Measurements from ENCODE around the gene CD300A. TPM values are rescaled to one million over a fixed set of nuclear protein-coding genes. Genes with fewer than 3 reads are reported as not detected.
A peak's percentile ranks its signal among the peaks of the same experiment; 100 is the strongest.

Gene CD300A
- 2.0 and 2.4 TPM in 2 replicates for total RNA-seq
- total RNA-seq (2013), result 4.5 TPM
- 2.9 and 5.7 TPM in 2 replicates for polyA plus RNA-seq
- polyA minus RNA-seq, result 4.4 and 6.3 TPM in 2 replicates

DNA sequence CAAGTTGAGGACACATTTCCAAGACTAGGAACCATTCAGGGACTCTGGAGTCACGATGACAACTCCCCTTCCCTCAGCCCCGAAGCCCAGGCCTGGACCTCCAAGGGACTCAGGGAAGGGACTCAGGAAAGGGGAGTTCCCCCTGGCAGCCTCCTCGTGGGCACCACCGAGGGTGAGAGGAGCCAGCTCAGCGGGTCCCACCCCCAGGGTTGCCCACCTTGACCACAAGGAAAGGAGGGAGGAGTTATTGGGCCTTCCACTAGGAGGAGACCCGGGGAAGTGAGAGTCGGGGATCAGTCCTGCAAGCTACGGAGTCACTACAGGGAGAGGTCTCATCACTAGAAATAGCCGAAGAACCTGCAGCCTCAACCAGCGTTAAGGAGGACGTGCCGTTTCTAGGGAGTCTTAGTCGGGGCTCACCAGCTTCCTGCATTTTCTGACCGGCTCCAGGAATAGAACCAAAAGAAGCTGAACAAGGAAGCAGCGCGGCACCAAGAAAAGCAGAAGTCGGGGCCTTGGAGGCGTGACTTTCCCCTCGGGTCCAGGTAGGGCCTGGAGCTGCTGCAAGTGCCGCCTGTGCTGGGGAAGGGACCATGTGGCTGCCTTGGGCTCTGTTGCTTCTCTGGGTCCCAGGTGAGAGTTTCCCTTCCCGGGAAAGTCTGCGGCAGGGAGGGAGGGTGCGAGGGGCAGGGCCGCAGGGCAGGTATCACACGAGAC, at the start of gene CD300A:
TSS of gene CD300A (plus strand) at position 524 of the 717 bp plus-strand sequence. CDS start at position 594, 70 bp downstream.
- Mint-ChIP-seq H3K4me1 (peaks cover 22% of the 10 kb centered on the region), H3K4me3 (no peak within 1 kb of the TSS), H3K9me3 (ENCODE audit: insufficient read depth) (no peaks in the 10 kb centered on the region), H3K27ac (peak within 1 kb of the TSS; percentile 59), H3K27me3 (peaks cover 13% of the 10 kb centered on the region)
- ATAC-seq (ENCODE audit: low read depth) (peak; percentile 58), DNase-seq (peak; percentile 72)
- TF ChIP-seq EZH2 (IDR thresholded peaks at IDR 0.05; ENCODE audit: borderline replicate concordance, insufficient read depth, low read depth, low read length, poor library complexity, severe bottlenecking), result no peak
- TF ChIP-seq, protein P1, sequence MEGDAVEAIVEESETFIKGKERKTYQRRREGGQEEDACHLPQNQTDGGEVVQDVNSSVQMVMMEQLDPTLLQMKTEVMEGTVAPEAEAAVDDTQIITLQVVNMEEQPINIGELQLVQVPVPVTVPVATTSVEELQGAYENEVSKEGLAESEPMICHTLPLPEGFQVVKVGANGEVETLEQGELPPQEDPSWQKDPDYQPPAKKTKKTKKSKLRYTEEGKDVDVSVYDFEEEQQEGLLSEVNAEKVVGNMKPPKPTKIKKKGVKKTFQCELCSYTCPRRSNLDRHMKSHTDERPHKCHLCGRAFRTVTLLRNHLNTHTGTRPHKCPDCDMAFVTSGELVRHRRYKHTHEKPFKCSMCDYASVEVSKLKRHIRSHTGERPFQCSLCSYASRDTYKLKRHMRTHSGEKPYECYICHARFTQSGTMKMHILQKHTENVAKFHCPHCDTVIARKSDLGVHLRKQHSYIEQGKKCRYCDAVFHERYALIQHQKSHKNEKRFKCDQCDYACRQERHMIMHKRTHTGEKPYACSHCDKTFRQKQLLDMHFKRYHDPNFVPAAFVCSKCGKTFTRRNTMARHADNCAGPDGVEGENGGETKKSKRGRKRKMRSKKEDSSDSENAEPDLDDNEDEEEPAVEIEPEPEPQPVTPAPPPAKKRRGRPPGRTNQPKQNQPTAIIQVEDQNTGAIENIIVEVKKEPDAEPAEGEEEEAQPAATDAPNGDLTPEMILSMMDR (IDR thresholded peaks at IDR 0.05), result no peak
- no peaks in the 10 kb centered on the region for H3K9me3 ChIP-seq (ENCODE audit: control extremely low read depth in 1 of 3, control insufficient read depth in 2 of 3, insufficient read depth in 1 of 3, low read length in 2 of 3)
- intact Hi-C loops (cut with micrococcal nuclease), result no loop called here
- POLR2A ChIA-PET, result no interaction called here
- H3K27ac ChIP-seq (ENCODE audit: low read length in 2 of 2), result peak within 1 kb of the TSS in 1 of 2 donors; percentile 10
- no peaks in the 10 kb centered on the region for H3K27me3 ChIP-seq (replicated peaks in 1 of 4; ENCODE audit: control extremely low read depth in 1 of 4, control insufficient read depth in 3 of 4, insufficient read depth in 4 of 4, low read length in 3 of 4)
- H3K79me2 ChIP-seq (ENCODE audit: control insufficient read depth, insufficient read depth, low read length), result no peaks in the 10 kb centered on the region
- peak within 1 kb of the TSS; percentile 75 for H3K9ac ChIP-seq (ENCODE audit: low read length)
- H3K36me3 ChIP-seq (replicated peaks in 1 of 2; ENCODE audit: control extremely low read depth in 1 of 2, control insufficient read depth in 1 of 2, extremely low read depth in 1 of 2, insufficient read depth in 2 of 2, low read length in 1 of 2), result no peaks in the 10 kb centered on the region
- H3K4me2 ChIP-seq (replicated peaks; ENCODE audit: low read depth, low read length, poor library complexity, severe bottlenecking), result peak within 1 kb of the TSS; percentile 97
- peak within 1 kb of the TSS; percentile 89 for H2AFZ ChIP-seq (ENCODE audit: insufficient read depth, low read depth, low read length, poor library complexity, severe bottlenecking)
- H3K4me3 ChIP-seq (ENCODE audit: control extremely low read depth in 1 of 5, extremely low read depth in 1 of 5, insufficient read depth in 1 of 5, low read depth in 2 of 5, low read length in 4 of 5), result peak within 1 kb of the TSS; percentile 46 to 78 (median 71)
- CTCF ChIA-PET, result interaction anchor here (1.1 to 1.3 kb wide), 2 partner anchors 9 to 66 kb away, joined by 4 to 8 read pairs; partner anchors contain the start of gene CD300LB
- H4K20me1 ChIP-seq (ENCODE audit: control insufficient read depth, insufficient read depth, low read length, poor library complexity, severe bottlenecking), result no peaks in the 10 kb centered on the region
- WGBS (ENCODE audit: insufficient coverage), result 5% methylated on average over 24 of the region's 25 CpGs
- H3K4me1 ChIP-seq (ENCODE audit: control insufficient read depth in 2 of 2, insufficient read depth in 2 of 2, low read length in 2 of 2), result peaks cover 32 to 40% of the 10 kb centered on the region in 2 donors

Data from B cell (primary cell).